ENCODE results near the gene CBLN1. TPM values are rescaled to one million over a fixed set of nuclear protein-coding genes. Genes with fewer than 3 reads are reported as not detected.

CBLN1 gene
- total RNA-seq, 1 experiment from 2014 or later, result not detected

DNA sequence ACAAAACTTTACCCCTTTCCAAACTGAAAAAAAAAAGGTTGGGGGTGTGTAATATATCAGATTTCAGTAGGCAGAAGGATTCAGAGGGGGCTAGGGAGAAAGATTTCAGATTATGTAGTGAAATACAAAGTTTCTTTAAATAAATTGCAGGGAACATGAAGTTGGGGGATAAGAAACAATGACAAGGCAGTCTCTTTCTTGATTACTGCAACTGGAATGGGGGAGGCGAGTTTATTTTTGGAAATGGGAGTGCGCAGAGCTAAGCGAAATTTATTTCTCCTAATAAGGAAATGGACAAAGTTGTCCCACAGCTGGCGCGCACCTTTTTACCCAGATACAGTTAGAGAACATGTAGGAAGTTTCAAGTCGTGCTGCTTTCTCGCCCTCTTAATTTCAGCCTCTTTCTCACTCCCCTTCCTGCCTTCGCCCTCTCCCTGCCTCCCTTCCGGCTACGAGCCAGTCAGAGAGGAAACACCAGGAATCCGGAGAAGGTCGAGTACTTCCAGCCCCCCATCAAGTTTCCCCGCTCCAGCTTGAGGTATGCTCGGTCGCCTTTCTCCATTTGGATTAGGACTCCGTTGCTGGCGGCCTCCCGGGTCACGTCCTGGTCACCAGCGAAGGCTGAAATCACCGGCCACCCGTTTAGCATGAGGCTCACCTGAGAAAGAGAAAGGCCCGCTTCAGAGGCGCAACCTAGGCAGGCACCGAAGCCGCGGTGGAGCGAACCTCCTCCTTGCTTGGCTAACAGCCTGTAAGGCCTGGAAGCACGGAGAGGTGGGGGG, 2.5 kb downstream of the CBLN1 start:
- TF ChIP-seq, protein P1, sequence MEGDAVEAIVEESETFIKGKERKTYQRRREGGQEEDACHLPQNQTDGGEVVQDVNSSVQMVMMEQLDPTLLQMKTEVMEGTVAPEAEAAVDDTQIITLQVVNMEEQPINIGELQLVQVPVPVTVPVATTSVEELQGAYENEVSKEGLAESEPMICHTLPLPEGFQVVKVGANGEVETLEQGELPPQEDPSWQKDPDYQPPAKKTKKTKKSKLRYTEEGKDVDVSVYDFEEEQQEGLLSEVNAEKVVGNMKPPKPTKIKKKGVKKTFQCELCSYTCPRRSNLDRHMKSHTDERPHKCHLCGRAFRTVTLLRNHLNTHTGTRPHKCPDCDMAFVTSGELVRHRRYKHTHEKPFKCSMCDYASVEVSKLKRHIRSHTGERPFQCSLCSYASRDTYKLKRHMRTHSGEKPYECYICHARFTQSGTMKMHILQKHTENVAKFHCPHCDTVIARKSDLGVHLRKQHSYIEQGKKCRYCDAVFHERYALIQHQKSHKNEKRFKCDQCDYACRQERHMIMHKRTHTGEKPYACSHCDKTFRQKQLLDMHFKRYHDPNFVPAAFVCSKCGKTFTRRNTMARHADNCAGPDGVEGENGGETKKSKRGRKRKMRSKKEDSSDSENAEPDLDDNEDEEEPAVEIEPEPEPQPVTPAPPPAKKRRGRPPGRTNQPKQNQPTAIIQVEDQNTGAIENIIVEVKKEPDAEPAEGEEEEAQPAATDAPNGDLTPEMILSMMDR (conservative IDR thresholded peaks at IDR 0.05), result no peak
- no peak for TF ChIP-seq EZH2 (IDR thresholded peaks at IDR 0.05; ENCODE audit: low read depth)
- Histone ChIP-seq H3K9me3 (ENCODE audit: insufficient read depth, low read depth) (no peaks in the 10 kb centered on the region), H3K36me3 (ENCODE audit: low read depth) (no peaks in the 10 kb centered on the region), H3K4me3 (no peak overlapping the region), H3K79me2 (ENCODE audit: low read depth) (no peaks in the 10 kb centered on the region), H3F3A (ENCODE audit: insufficient read depth, low read depth) (no peaks in the 10 kb centered on the region), H3K27ac (no peak overlapping the region), H3K4me2 (no peak overlapping the region), H3K9me2 (ENCODE audit: insufficient read depth) (no peaks in the 10 kb centered on the region), H4K20me1 (ENCODE audit: insufficient read depth) (no peaks in the 10 kb centered on the region), H3K27me3 (ENCODE audit: insufficient read depth, low read depth) (peaks cover 49% of the 10 kb centered on the region), H2AFZ (no peak overlapping the region), H3K4me1 (replicated peaks; ENCODE audit: insufficient read depth) (no peaks in the 10 kb centered on the region)
- intact Hi-C loops (cut with micrococcal nuclease; ENCODE audit: unreplicated experiment), result no loop called here
- CTCF ChIA-PET, result no interaction called here
- no TSS peak for BruUV-seq (replicated peaks)
- POLR2A ChIA-PET (ENCODE audit: unreplicated experiment), result no interaction called here
- no peak for DNase-seq

DNA sequence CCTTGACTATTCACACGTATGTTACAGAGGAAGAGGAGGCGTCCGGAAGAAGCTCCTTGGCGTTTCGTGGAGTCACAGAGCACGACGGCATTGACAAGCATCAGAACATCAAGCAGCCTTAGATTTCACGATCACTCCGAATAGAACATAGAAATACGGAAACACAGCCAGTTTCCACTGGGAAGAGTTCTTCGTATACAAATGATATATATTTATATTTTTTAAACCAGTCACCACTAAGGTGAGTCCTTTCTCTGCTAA, 3.1 kb downstream of the CBLN1 start:
- H3K79me2 ChIP-seq (ENCODE audit: low read depth), result no peaks in the 10 kb centered on the region

DNA sequence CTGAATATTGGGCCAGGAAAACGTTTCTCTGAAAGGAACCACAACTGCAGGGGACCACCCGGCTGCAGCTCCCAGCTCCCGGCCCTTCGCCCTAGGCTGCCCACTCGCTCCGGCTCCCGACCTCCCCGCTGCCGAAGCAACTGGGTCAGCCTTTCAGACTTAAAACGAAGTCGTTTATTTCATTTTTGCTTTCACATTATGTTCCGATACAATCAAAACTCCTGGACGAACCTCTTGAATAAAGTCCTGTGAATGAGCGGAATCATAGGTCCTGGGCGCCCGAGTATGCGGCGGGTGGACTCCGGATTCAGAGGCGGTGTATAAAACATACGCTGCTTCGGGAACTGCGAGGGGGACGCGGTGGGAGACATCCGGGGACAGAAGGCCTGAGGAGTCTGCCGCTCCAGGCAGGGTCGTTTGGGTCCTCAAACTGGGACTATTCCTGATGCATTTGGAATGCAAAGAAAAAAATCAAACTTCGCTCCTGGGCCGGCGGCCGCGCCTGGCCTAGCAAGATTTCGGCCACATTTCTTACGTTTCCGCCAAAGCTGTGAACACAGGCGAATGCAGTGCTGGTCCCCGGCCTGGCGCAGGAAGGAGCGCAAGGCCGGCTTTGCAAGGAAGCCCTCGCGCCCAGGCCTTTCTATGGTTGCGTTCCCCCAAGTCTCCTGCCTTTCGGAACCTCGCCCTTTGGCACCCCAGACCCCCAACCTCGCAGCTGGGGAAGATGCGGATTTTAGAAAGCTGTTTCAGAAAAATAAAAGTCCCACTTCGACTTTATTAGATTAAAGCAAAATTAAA, 3.7 kb downstream of the CBLN1 start:
- no TSS peak for BruUV-seq (replicated peaks)
- Histone ChIP-seq H4K20me1 (ENCODE audit: insufficient read depth) (no peaks in the 10 kb centered on the region), H3K4me2 (no peak overlapping the region), H3K79me2 (ENCODE audit: low read depth) (no peaks in the 10 kb centered on the region), H3K9me2 (ENCODE audit: insufficient read depth) (no peaks in the 10 kb centered on the region), H2AFZ (no peak overlapping the region), H3K4me1 (replicated peaks; ENCODE audit: insufficient read depth) (no peaks in the 10 kb centered on the region), H3K4me3 (no peak overlapping the region), H3K36me3 (ENCODE audit: low read depth) (no peaks in the 10 kb centered on the region), H3K9me3 (ENCODE audit: insufficient read depth, low read depth) (no peaks in the 10 kb centered on the region), H3K27me3 (ENCODE audit: insufficient read depth, low read depth) (peaks cover 49% of the 10 kb centered on the region), H3K27ac (no peak overlapping the region), H3F3A (ENCODE audit: insufficient read depth, low read depth) (no peaks in the 10 kb centered on the region)
- CTCF ChIA-PET, result no interaction called here
- intact Hi-C loops (cut with micrococcal nuclease; ENCODE audit: unreplicated experiment), result no loop called here
- TF ChIP-seq, protein P1 (conservative IDR thresholded peaks at IDR 0.05), result no peak
- no peak for TF ChIP-seq EZH2 (IDR thresholded peaks at IDR 0.05; ENCODE audit: low read depth)
- POLR2A ChIA-PET (ENCODE audit: unreplicated experiment), result no interaction called here
- DNase-seq, result no peak

More for the DNA sequence above, 3.1 kb downstream of the CBLN1 start:
- no peaks in the 10 kb centered on the region for H3K4me1 ChIP-seq (replicated peaks; ENCODE audit: insufficient read depth)
- intact Hi-C loops (cut with micrococcal nuclease; ENCODE audit: unreplicated experiment), result no loop called here
- H3K27me3 ChIP-seq (ENCODE audit: insufficient read depth, low read depth), result peaks cover 49% of the 10 kb centered on the region
- no peaks in the 10 kb centered on the region for H3K9me2 ChIP-seq (ENCODE audit: insufficient read depth)
- H3F3A ChIP-seq (ENCODE audit: insufficient read depth, low read depth), result no peaks in the 10 kb centered on the region
- POLR2A ChIA-PET (ENCODE audit: unreplicated experiment), result no interaction called here
- no peaks in the 10 kb centered on the region for H4K20me1 ChIP-seq (ENCODE audit: insufficient read depth)
- H2AFZ ChIP-seq, result no peak overlapping the region
- DNase-seq, result no peak
- CTCF ChIA-PET, result no interaction called here
- TF ChIP-seq EZH2 (IDR thresholded peaks at IDR 0.05; ENCODE audit: low read depth), result no peak
- TF ChIP-seq, protein P1 (conservative IDR thresholded peaks at IDR 0.05), result no peak
- no peaks in the 10 kb centered on the region for H3K9me3 ChIP-seq (ENCODE audit: insufficient read depth, low read depth)
- H3K4me2 ChIP-seq, result no peak overlapping the region
- no peak overlapping the region for H3K27ac ChIP-seq
- H3K4me3 ChIP-seq, result no peak overlapping the region
- no peaks in the 10 kb centered on the region for H3K36me3 ChIP-seq (ENCODE audit: low read depth)
- no TSS peak for BruUV-seq (replicated peaks)
